Breast epithelium (tissue), 3 donors: ENCODE data around the gene FAM83C.

Source experiments
- CTCF ChIP-seq, 3 donors: fragments of 450-650 bp; IDR thresholded peaks; one replicate each; pipeline ENCODE4 v1.5.1; 2016 to 2017; ENCODE audit warnings: antibody characterized with exemption in 3 of 3, mild to moderate bottlenecking in 3 of 3, moderate library complexity in 3 of 3
- POLR2AphosphoS5 ChIP-seq, 3 donors: sonication (generic); formaldehyde crosslinking; IDR thresholded peaks; one replicate each; pipeline ENCODE4 v1.6.1; 2017; ENCODE audit warnings: antibody characterized with exemption in 3 of 3

DNA sequence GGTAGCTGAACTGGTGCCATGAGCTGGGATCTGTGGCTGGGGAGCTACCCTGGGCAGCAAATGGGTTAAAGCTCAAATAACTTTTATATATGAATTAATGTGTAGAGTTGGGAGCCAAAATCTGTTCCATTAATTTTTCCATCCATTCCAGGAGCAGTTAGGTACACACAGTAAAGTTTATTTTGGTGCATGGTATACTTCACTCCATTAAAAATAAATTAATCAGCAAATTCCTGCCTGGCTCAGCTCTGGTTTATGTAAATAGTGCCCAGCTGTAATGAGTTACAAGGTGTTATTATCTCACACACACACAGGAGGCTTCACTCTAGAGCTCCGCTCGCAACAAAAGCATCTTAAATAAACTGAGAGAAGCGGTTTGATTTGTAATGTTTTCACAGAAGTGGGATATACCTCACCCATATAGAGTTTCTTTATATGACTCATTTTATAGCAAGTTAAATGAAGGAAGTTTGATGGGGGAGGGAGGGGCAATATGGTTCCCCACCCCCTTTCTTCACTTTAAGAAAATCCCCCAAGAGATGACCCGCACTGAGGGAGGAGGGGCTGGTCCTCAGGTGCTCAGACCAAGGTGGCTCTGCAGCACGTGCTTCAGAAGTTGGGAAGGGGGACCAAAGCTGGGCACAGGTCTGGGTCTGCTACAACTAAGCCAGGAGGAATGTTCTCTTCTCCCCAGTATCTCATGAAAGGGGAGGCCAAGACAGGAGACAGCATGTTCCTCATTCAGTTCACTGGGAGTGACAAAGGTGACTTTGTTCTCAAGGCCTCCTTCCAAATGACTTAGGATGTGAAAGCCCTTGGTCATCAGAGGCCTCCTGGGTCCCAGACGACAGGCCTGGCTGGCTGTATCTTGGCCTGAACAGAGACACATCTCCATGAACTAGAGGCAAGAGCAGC, 10.5 kb upstream of the FAM83C start:
- TF ChIP-seq CTCF (IDR thresholded peaks at IDR 0.05) (no peak), POLR2AphosphoS5 (IDR thresholded peaks at IDR 0.05) (no peak)
